ENCODE measurements around the gene KIAA1755.

DNA sequence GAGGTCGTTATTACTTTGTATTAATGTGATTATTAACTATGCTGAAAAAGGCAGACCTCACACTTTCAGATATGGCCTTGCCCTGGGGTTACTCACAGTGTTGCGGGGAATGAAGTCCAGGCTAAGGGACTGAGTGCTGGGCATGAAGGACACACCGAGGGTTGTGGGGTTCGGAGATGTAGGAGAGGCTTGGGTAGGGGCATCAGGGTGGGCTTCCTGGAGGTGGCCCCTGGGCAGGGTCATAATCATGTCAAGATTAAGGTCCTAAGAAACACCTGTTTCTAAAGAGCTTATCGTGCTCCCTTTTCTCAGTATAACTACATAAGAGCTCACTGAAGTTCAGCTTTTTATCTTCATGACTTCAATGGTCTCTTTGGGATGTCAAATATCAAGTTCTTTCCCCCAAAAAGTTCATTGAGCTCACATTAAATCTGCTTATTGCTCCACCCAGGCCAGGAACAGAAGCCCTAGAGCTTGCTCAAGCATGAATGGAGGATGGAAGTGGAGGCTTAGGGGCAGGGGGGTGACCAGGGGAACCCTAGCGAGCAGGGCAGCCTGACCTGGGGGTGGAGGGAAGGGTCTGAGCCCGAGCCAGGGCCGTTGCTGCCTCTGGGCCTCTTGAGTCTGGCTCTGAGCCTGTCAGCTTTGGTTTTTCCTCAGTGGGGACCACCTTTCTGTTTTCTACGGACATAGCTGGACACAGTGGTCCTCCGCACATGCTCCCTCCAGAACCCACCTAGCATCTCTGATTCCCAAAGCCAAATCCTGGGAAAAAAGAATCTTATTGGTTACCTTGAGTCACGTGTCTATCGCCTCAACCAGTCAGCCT, 58.2 kb downstream of the KIAA1755 start:
- TF ChIP-seq, protein P1, sequence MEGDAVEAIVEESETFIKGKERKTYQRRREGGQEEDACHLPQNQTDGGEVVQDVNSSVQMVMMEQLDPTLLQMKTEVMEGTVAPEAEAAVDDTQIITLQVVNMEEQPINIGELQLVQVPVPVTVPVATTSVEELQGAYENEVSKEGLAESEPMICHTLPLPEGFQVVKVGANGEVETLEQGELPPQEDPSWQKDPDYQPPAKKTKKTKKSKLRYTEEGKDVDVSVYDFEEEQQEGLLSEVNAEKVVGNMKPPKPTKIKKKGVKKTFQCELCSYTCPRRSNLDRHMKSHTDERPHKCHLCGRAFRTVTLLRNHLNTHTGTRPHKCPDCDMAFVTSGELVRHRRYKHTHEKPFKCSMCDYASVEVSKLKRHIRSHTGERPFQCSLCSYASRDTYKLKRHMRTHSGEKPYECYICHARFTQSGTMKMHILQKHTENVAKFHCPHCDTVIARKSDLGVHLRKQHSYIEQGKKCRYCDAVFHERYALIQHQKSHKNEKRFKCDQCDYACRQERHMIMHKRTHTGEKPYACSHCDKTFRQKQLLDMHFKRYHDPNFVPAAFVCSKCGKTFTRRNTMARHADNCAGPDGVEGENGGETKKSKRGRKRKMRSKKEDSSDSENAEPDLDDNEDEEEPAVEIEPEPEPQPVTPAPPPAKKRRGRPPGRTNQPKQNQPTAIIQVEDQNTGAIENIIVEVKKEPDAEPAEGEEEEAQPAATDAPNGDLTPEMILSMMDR (IDR thresholded peaks at IDR 0.05 in 2 of 3, conservative IDR thresholded peaks at IDR 0.05 in 1 of 3; ENCODE audit: control insufficient read depth in 2 of 3, extremely low read depth in 1 of 3, insufficient read depth in 1 of 3, low read depth in 3 of 3, low read length in 3 of 3), result no peak
- TF ChIP-seq BCL11A (IDR thresholded peaks at IDR 0.05; ENCODE audit: low read depth, low read length) (no peak), FOXK2 (IDR thresholded peaks at IDR 0.05) (no peak), CREM (IDR thresholded peaks at IDR 0.05; ENCODE audit: low read depth) (no peak), SIN3A (IDR thresholded peaks at IDR 0.05; ENCODE audit: low read depth, low read length) (no peak)

All from GM12878 (cell line).